Caco-2 (cell line): ENCODE data around the gene ZNFX1. TPM values are rescaled to one million over a fixed set of nuclear protein-coding genes. Genes with fewer than 3 reads are reported as not detected.

Source experiments
- BruUV-seq: library from RNA; stranded (reverse); fragments of 400-500 nt; replicated peaks from 2 replicates; lab custom pipeline; 2021; lab: Mats Ljungman, UMichigan
- CTCF ChIA-PET: fragments of 300-600 bp; sonication (Branson Sonifier 250); formaldehyde crosslinking; loops from one replicate; lab custom pipeline; 2022; ENCODE audit warnings: antibody characterized with exemption; lab: Charles Lee
- POLR2A ChIA-PET: fragments of 300-600 bp; sonication (Branson Sonifier 250); formaldehyde crosslinking; loops from one replicate; lab custom pipeline; 2022; ENCODE audit warnings: antibody characterized with exemption; lab: Charles Lee
- DNase-seq, 2 experiments: peaks; one replicate each; pipeline versions ENCODE4 v3.0.0 to v3.0.0-alpha.2; 2020 to 2022
- H3K27me3 ChIP-seq: replicated peaks from 2 replicates; pipeline ENCODE4 v1.6.0; 2011; ENCODE audit warnings: low read length; ENCODE audit not compliant: control insufficient read depth, insufficient read depth
- H3K36me3 ChIP-seq: 2 replicates; pipeline ENCODE4 v1.5.1; 2011; ENCODE audit warnings: low read length; ENCODE audit not compliant: control insufficient read depth, insufficient read depth
- H3K4me1 ChIP-seq: fragments of 250-450 bp; sonication (Bioruptor Pico); 2 replicates; pipeline ENCODE4 v1.5.1; 2020; ENCODE audit warnings: mild to moderate bottlenecking
- H3K4me3 ChIP-seq: 2 replicates; pipeline ENCODE4 v1.5.1; 2011; ENCODE audit warnings: low read depth, mild to moderate bottlenecking, control low read depth, low read length
- H3K9me3 ChIP-seq: fragments of 250-450 bp; sonication (Bioruptor Pico); 2 replicates; pipeline ENCODE4 v1.5.1; 2020; ENCODE audit warnings: mild to moderate bottlenecking, moderate library complexity
- H3K27ac Mint-ChIP-seq: one replicate; pipeline ENCODE4 v1.8.0; 2022; ENCODE audit warnings: mixed read lengths; ENCODE audit not compliant: unreplicated experiment
- H3K27me3 Mint-ChIP-seq: one replicate; pipeline ENCODE4 v1.8.0; 2022; ENCODE audit warnings: mixed read lengths; ENCODE audit not compliant: insufficient read depth, unreplicated experiment
- H3K36me3 Mint-ChIP-seq: one replicate; pipeline ENCODE4 v1.8.0; 2022; ENCODE audit warnings: mild to moderate bottlenecking, mixed read lengths; ENCODE audit not compliant: insufficient read depth, unreplicated experiment
- H3K4me1 Mint-ChIP-seq: one replicate; pipeline ENCODE4 v1.8.0; 2022; ENCODE audit warnings: low read depth, mixed read lengths; ENCODE audit not compliant: unreplicated experiment
- H3K4me3 Mint-ChIP-seq: one replicate; pipeline ENCODE4 v1.8.0; 2022; ENCODE audit warnings: mild to moderate bottlenecking, moderate library complexity, mixed read lengths; ENCODE audit not compliant: unreplicated experiment
- H3K9me3 Mint-ChIP-seq: one replicate; pipeline ENCODE4 v1.8.0; 2022; ENCODE audit warnings: mixed read lengths; ENCODE audit not compliant: unreplicated experiment
- CTCF ChIP-seq, 2 experiments: fragments of 200-600 bp in 1 of 2; IDR thresholded peaks; 1 replicate in 1 of 2; 2 replicates in 1 of 2; pipeline versions ENCODE4 v1.5.1 to v1.8.0; 2011 to 2022; ENCODE audit warnings: antibody characterized with exemption in 1 of 2, control low read depth in 1 of 2, inconsistent platforms in 1 of 2, low read depth in 1 of 2, low read length in 1 of 2, mild to moderate bottlenecking in 1 of 2, moderate library complexity in 1 of 2; ENCODE audit not compliant: insufficient read depth in 1 of 2, severe bottlenecking in 1 of 2, unreplicated experiment in 1 of 2
- intact Hi-C: fragments of 100-400 bp; cut with micrococcal nuclease; formaldehyde crosslinking; loops from one replicate; pipeline ENCODE4 v1.10.0; 2022; ENCODE audit not compliant: unreplicated experiment
- total RNA-seq: library from RNA; stranded (reverse); gene quantifications from 2 replicates; pipeline ENCODE4 v1.2.3, GENCODE V29; 2022

ZNFX1 gene
- total RNA-seq, 1 experiment from 2014 or later: 34.0 TPM

DNA sequence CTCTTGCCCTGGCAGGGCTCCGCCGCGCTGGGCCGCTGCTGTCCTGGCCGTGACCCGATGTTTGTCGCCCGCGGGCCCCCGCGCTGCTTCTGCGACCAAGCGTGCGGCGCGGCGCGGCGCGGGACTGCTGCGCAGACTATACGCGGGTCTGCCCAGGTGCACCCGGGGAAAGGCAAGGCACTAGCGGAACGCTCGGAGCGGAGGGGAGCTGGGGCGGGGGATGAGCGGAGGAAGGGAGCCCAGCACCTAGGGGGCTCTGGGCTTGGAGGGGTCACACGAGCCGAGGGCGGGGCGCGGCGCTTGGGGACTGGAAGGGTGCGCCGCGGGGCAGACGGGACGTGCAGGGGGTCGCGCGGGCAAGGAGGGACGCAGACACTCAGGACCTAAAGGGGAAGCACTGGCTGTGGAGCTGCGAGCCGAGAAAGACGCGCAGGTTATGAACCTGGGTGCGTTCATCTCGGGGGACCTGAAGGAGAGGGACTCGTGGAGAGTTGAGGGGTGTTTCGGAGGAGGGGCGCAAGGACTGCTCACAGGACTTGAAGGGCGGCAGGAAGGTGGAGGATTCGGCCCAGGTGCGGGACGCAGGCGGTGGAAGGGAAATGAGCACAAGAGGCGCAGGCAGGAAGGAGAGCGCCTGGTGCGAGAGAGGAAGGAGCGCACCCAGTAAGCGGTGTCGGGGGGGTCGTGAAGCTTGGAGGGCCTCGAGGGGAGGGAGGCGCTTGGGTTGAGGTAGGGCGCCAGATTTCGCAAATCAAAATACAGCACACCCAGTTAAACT, 40.8 kb upstream of the ZNFX1 start:
- no peak overlapping the region for H3K4me3 ChIP-seq

GRCh38 chr20:49318091-49318429, 40.2 kb upstream of the ZNFX1 start:
- H3K36me3 Mint-ChIP-seq: no peaks in the 10 kb centered on the region
- Histone ChIP-seq H3K27me3 (no peaks in the 10 kb centered on the region), H3K9me3 (no peaks in the 10 kb centered on the region), H3K36me3 (no peaks in the 10 kb centered on the region), H3K4me1 (no peaks in the 10 kb centered on the region), H3K4me3 (no peak overlapping the region)
- no peak for TF ChIP-seq CTCF (IDR thresholded peaks at IDR 0.05; ENCODE audit: insufficient read depth in 1 of 2, low read depth in 1 of 2, low read length in 1 of 2, severe bottlenecking in 1 of 2, unreplicated experiment in 1 of 2)
- CTCF ChIA-PET: interaction anchor here (1.0 kb wide), 1 partner anchor 72 kb away, joined by 4 read pairs; no protein-coding TSS in a partner anchor
- BruUV-seq: no TSS peak
- intact Hi-C loops: no loop called here
- H3K27ac Mint-ChIP-seq: no peak overlapping the region
- H3K27me3 Mint-ChIP-seq: peaks cover 7% of the 10 kb centered on the region
- POLR2A ChIA-PET: no interaction called here
- no peak overlapping the region for H3K4me3 Mint-ChIP-seq
- DNase-seq: no peak
- no peaks in the 10 kb centered on the region for H3K4me1 Mint-ChIP-seq
- no peaks in the 10 kb centered on the region for H3K9me3 Mint-ChIP-seq

More for the DNA sequence above, 40.8 kb upstream of the ZNFX1 start:
- no TSS peak for BruUV-seq
- POLR2A ChIA-PET: no interaction called here
- CTCF ChIA-PET: interaction anchor here (0.6 to 2.1 kb wide), 6 partner anchors 13 to 165 kb away, joined by 3 to 101 read pairs (median 4); no protein-coding TSS in a partner anchor
- Mint-ChIP-seq H3K27ac (no peak overlapping the region), H3K9me3 (no peaks in the 10 kb centered on the region), H3K4me3 (no peak overlapping the region), H3K36me3 (no peaks in the 10 kb centered on the region), H3K4me1 (no peaks in the 10 kb centered on the region), H3K27me3 (peaks cover 7% of the 10 kb centered on the region)
- no peaks in the 10 kb centered on the region for H3K4me1 ChIP-seq
- TF ChIP-seq CTCF (IDR thresholded peaks at IDR 0.05; ENCODE audit: insufficient read depth in 1 of 2, low read depth in 1 of 2, low read length in 1 of 2, severe bottlenecking in 1 of 2, unreplicated experiment in 1 of 2): no peak
- H3K9me3 ChIP-seq: no peaks in the 10 kb centered on the region
- DNase-seq: no peak
- H3K27me3 ChIP-seq: no peaks in the 10 kb centered on the region
- intact Hi-C loops: no loop called here
- no peaks in the 10 kb centered on the region for H3K36me3 ChIP-seq

- CTCF ChIA-PET: interaction anchor here (0.6 kb wide), 1 partner anchor 72 kb away, joined by 3 read pairs; no protein-coding TSS in a partner anchor
Observed at GRCh38 chr20:49316704-49317103, 38.8 kb upstream of the ZNFX1 start.

More at GRCh38 chr20:49316704-49317103, 38.8 kb upstream of the ZNFX1 start:
- DNase-seq: no peak
- H3K27me3 ChIP-seq: no peaks in the 10 kb centered on the region
- Mint-ChIP-seq H3K36me3 (no peaks in the 10 kb centered on the region), H3K9me3 (no peaks in the 10 kb centered on the region), H3K4me1 (no peaks in the 10 kb centered on the region), H3K27ac (no peak overlapping the region), H3K27me3 (peaks cover 7% of the 10 kb centered on the region), H3K4me3 (no peak overlapping the region)
- no peak overlapping the region for H3K4me3 ChIP-seq
- POLR2A ChIA-PET: no interaction called here
- intact Hi-C loops: no loop called here
- no peak for TF ChIP-seq CTCF (IDR thresholded peaks at IDR 0.05; ENCODE audit: insufficient read depth in 1 of 2, low read depth in 1 of 2, low read length in 1 of 2, severe bottlenecking in 1 of 2, unreplicated experiment in 1 of 2)
- no peaks in the 10 kb centered on the region for H3K4me1 ChIP-seq
- no TSS peak for BruUV-seq
- no peaks in the 10 kb centered on the region for H3K9me3 ChIP-seq
- H3K36me3 ChIP-seq: no peaks in the 10 kb centered on the region
